ENCODE data around the gene ZDHHC4. TPM values are rescaled to one million over a fixed set of nuclear protein-coding genes. Genes with fewer than 3 reads are reported as not detected.
"Not testable (repeated sequence)": the region's sequence is repeated elsewhere in the genome, so short reads cannot be mapped to it uniquely, and the experiment has no call there.

The ZDHHC4 gene
- total RNA-seq, 1 donor from 2014 or later: 40.8 TPM

DNA sequence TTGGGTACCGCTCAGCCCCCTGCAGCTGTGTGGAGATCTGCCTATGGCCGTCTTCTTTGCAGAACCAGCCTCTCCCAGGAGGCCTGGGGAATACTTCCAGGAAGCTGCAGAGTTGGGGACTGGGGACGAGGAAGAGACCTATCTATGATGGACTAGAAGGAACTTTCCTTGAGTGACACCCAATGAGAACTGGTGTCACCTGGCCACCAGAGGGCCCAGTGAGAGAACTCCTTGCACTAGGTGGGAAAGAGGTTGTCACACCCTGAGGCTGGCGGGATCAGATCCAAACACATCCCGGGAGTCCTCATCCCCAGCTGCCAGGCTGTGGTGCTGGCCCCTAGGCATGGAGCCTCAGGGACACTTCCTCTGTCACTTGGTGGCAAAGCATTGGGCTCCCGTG, 21.1 kb upstream of the ZDHHC4 start:
- DNase-seq (no peak), ATAC-seq (ENCODE audit: poor library complexity) (no peak)
- intact Hi-C loops (cut with DNase I): no loop called here

DNA sequence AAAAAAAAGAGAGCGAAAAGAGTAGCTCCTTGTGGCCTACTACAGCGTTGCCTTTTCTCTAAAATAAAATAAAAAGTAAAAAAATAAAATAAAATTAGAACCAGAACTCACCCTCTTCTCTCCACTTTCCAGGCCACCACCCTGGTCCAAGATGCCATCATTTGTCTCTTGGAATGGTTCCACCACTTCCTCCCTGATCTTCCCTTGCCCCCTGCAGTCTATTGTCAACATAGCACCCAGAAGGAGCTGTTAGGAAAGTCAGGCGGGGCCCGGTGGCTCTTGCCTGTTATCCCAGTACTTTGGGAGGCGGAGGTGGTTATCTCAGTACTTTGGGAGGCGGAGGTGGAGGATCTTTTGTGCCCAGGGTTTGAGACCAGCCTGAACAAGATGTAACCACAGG, 18.4 kb upstream of the ZDHHC4 start:
- ATAC-seq (ENCODE audit: poor library complexity) (no peak), DNase-seq (no peak)
- intact Hi-C loops (cut with DNase I): no loop called here

DNA sequence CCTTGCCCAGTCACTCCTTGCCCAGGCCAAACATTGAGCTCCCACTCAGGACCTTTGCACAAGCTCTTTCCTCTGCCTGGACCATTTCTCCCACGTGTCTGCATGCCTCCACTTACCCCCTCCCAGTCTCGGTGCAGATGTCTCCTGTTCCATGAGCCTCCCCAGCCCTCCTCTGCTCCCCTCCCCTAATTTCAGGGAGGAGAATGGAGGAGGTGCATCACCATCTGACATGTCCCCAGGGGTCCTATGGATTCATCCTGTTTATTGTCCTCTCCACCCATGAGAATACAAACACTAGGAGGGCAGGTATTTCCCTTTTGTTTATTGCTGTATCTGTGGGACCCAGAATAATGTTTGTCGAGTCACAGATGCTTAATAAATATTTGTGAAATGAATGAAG, 17.4 kb upstream of the ZDHHC4 start:
- DNase-seq (no peak), ATAC-seq (ENCODE audit: poor library complexity) (no peak)
- intact Hi-C loops (cut with DNase I): no loop called here

DNA sequence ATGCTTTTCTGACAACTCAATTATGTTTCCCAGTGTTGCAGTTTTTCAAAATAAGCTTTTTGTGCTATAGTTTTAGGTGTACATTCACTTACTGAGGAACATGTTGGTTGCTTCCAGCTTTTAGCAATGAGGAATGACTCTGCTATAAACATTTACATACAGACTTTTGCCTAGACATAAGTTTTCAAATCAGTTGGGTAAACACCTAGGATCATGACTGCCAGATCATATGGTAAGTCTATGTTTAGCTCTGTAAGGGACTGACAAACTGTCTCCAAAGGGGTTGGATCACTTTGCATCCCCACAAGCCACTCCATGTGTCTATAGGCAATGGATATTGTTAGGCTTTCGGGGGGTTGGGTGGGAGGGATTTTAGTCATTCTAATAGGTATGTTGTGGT, 15.1 kb upstream of the ZDHHC4 start:
- intact Hi-C loops (cut with DNase I): no loop called here
- DNase-seq (no peak), ATAC-seq (ENCODE audit: poor library complexity) (no peak)

- peak; percentile 41 for ATAC-seq (ENCODE audit: poor library complexity)
- no peak for DNase-seq
- intact Hi-C loops (cut with DNase I): no loop called here
Observed at GRCh38 chr7:6563936-6564770, 13.1 kb upstream of the ZDHHC4 start.

GRCh38 chr7:6565655-6566054, 11.6 kb upstream of the ZDHHC4 start:
- ATAC-seq (ENCODE audit: poor library complexity): no peak
- no peak for DNase-seq
- intact Hi-C loops (cut with DNase I): no loop called here

DNA sequence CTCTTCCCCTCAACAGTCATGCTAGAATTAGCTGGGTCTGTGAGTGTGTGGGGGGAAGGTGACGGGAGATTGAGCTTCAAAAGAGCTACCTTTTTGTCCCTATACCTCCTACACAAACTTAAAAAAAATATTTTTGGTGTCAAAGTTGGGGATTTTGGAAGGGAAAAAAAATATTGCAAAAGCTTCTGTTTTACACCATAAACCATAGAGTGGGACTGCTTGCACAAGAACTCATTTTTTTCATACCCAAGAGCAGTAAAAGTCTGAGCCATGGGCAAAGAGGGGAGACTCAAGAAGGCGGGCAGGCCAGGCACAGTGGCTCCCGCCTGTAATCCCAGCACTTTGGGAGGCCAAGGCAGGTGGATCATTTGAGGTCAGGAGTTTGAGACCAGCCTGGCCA, 9.4 kb upstream of the ZDHHC4 start:
- DNase-seq: no peak
- intact Hi-C loops (cut with DNase I): no loop called here
- ATAC-seq (ENCODE audit: poor library complexity): no peak

DNA sequence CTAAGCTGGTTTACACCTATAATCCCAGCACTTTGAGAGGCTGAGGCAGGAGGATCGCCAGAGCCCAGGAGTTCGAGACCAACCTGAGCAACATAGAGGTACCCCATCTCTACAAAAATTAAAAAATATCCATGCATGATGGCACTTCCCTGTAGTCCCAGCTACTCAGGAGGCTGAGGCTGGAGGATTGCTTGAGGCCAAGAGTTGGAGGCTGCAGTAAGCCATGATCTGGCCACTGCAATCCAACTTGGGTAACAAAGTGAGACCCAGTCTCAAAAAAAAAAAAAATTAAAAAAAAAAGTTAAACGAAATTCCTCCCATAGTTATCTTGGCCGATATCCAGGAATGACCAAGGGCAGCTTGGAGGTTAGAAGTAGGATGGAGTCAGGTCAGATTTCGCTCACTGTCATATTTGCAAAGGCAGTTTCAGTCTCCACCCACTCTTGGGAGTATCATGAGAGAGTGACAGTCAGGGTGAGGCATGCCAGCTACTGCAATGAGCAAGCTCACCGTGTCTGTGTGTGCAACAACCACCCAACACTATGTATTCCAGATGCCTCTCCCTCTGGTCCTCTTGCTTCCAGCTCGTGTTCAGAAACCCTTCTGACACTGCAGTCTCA, 6.0 kb upstream of the ZDHHC4 start:
- DNase-seq: no peak
- intact Hi-C loops (cut with DNase I): no loop called here
- no peak for ATAC-seq (ENCODE audit: poor library complexity)

DNA sequence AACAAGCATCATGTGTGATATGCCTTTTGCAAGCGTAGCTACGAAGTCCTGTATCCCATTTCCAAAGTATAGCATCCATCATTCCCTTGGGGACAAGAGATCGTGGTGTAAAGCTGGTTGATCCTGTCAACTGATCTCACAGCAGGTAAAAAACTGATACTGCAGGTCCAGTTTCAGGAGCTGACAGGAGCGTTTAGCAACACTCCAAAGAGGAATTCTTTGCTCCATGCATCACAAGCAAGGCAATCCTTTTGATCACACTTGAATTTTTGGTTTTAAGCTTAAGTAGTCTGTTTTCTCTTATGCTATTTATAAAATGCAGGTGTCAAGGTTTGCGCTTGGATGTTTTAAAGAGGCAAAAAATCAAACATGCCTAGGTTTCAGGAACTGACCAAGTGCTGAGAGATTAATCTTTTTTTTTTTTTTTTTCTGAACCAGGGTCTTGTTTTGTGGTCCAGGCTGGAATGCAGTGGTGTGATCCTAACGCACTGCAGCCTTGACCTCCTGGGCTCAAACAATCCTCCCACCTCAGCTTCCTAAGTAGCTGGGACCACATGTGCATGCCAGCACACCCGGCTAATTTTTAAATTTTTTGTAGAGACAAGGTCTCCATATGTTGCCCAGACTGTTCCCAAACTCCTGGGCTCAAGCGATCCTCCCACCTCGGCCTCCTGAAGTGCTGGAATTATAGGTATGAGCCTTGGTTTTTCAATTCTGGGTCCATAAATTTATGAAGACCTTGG, 1.8 kb upstream of the ZDHHC4 start:
- intact Hi-C loops (cut with DNase I): no loop called here
- no peak for ATAC-seq (ENCODE audit: poor library complexity)
- no peak for DNase-seq

- DNase-seq (no peak), ATAC-seq (ENCODE audit: poor library complexity) (no peak)
- intact Hi-C loops (cut with DNase I): no loop called here
Observed at GRCh38 chr7:6576024-6576866, 1.0 kb upstream of the ZDHHC4 start.

GRCh38 chr7:6576867-6577368, 336 bp upstream of the ZDHHC4 start:
- intact Hi-C loops (cut with DNase I); DNase-seq; ATAC-seq (ENCODE audit: poor library complexity): not testable (repeated sequence)

DNA sequence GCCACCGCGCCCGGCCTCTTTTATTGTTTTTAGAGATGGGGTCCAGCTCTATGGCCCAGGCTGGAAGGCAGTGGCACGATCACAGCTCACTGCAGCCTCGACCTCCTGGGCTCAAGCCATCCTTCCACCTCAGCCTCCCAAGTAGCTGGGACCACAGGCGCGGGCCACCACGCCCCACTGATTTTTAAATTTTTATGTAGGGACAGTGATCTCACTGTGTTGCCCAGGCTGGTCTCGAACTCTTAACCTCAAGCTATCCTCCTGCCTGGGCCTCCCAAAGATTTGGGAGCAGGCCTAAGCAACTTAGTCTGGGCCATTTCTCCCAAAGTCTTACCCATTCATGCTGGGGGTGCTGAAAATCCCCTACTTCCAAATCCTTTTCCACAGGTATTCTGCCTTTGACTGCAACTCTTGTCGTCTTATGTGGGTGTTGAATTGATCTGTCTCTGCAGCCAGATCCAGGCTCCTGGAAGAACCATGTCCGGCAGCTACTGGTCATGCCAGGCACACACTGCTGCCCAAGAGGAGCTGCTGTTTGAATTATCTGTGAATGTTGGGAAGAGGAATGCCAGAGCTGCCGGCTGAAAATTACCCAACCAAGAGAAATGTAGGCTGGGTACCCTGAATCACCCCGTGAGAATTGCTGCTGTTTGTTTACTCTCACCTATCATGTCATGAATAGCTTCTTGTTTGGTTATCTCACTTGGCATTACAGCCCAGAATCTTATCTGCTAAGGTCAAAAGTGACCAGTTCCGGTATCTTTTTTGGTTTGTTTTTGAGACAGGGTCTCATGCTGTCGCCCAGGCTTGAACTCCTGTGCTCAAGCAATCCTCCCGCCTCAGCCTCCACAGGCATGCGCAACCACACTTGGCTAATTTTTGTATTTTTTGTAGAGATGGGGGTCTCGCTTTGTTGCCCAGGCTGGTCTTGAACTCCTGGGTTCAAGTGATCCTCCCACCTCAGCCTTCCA, 1.1 kb downstream of the ZDHHC4 start:
- intact Hi-C loops (cut with DNase I): no loop called here
- DNase-seq (no peak), ATAC-seq (ENCODE audit: poor library complexity) (no peak)

- intact Hi-C loops (cut with DNase I): no loop called here
- no peak for DNase-seq
- no peak for ATAC-seq (ENCODE audit: poor library complexity)
Observed at GRCh38 chr7:6579446-6579845, 2.2 kb downstream of the ZDHHC4 start.

DNA sequence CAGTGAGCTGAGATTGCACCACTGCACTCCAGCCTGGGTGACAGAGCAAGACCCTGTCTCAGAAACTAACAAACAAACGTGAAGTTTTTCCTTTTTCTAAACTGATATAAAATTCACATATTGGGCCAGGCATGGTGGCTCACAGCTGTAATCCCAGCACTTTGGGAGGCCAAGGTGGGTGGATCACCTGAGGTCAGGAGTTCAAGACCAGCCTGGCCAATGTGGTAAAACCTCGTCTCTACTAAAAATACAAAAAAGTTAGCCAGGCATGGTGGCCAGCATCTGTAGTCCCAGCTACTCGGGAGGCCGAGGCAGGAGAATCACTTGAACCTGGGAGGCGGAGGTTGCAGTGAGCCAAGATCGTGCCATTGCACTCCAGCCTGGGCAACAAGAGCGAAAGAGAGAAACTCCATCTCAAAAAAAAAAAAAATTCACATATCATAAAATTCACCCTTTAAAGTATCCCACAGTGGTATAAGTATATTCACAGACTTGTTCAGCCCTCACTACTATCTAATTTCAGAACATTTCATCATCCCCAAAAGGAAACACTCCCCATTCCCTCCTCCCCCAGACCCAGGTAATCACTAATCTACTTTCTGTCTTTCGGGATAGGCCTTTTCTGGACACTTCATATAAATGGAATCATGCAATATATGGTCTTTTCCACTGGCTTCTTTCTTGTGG, 8.6 kb downstream of the ZDHHC4 start:
- intact Hi-C loops (cut with DNase I); ATAC-seq (ENCODE audit: poor library complexity); DNase-seq: not testable (repeated sequence)

DNA sequence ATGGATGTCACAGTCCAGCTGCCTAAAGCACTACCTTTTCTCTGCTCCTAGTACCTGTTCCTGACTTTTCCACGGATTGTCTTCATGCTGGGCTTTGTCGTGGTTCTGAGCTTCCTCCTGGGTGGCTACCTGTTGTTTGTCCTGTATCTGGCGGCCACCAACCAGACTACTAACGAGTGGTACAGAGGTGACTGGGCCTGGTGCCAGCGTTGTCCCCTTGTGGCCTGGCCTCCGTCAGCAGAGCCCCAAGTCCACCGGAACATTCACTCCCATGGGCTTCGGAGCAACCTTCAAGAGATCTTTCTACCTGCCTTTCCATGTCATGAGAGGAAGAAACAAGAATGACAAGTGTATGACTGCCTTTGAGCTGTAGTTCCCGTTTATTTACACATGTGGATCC, 11.3 kb downstream of the ZDHHC4 start:
- DNase-seq (no peak), ATAC-seq (ENCODE audit: poor library complexity) (no peak)
- intact Hi-C loops (cut with DNase I): no loop called here

- intact Hi-C loops (cut with DNase I): no loop called here
- ATAC-seq (ENCODE audit: poor library complexity) (no peak), DNase-seq (no peak)
Observed at GRCh38 chr7:6589151-6589828, 12.0 kb downstream of the ZDHHC4 start.
